Measurements from ENCODE around the gene GADD45B.

Gene GADD45B

GRCh38 chr19:2479556-2480194 lies 3.7 kb downstream of the GADD45B start:
- Histone ChIP-seq H3K9me3 (ENCODE audit: control insufficient read depth in 2 of 2, low read length in 2 of 2) (no peaks in the 10 kb centered on the region), H3K27me3 (ENCODE audit: control insufficient read depth in 2 of 2, insufficient read depth in 2 of 2, low read length in 2 of 2) (no peaks in the 10 kb centered on the region), H3K4me1 (ENCODE audit: control insufficient read depth in 2 of 2, insufficient read depth in 2 of 2, low read length in 2 of 2) (peaks cover 26 to 31% of the 10 kb centered on the region in 2 donors), H3K9ac (ENCODE audit: low read depth in 1 of 2, low read length in 2 of 2) (no peak overlapping the region), H3K27ac (ENCODE audit: low read depth in 2 of 2, low read length in 2 of 2) (peak overlapping the region in 1 of 2 donors; percentile 83), H3K4me3 (ENCODE audit: low read length in 2 of 2) (peak overlapping the region; percentile 64 to 72), H3K36me3 (ENCODE audit: control insufficient read depth in 2 of 2, insufficient read depth in 2 of 2, low read length in 2 of 2) (no peaks in the 10 kb centered on the region)

GRCh38 chr19:2481466-2481865 lies 5.5 kb downstream of the GADD45B start:
- no peaks in the 10 kb centered on the region for H3K36me3 ChIP-seq (ENCODE audit: control insufficient read depth in 2 of 2, insufficient read depth in 2 of 2, low read length in 2 of 2)
- no peaks in the 10 kb centered on the region for H3K9me3 ChIP-seq (ENCODE audit: control insufficient read depth in 2 of 2, low read length in 2 of 2)
- H3K4me1 ChIP-seq (ENCODE audit: control insufficient read depth in 2 of 2, insufficient read depth in 2 of 2, low read length in 2 of 2), result peaks cover 16 to 22% of the 10 kb centered on the region in 2 donors
- no peak overlapping the region for H3K9ac ChIP-seq (ENCODE audit: low read depth in 1 of 2, low read length in 2 of 2)
- H3K27ac ChIP-seq (ENCODE audit: low read depth in 2 of 2, low read length in 2 of 2), result no peak overlapping the region
- no peak overlapping the region for H3K4me3 ChIP-seq (ENCODE audit: low read length in 2 of 2)
- H3K27me3 ChIP-seq (ENCODE audit: control insufficient read depth in 2 of 2, insufficient read depth in 2 of 2, low read length in 2 of 2), result no peaks in the 10 kb centered on the region

GRCh38 chr19:2482354-2483038 lies 6.6 kb downstream of the GADD45B start:
- peaks cover 11 to 16% of the 10 kb centered on the region in 2 donors for H3K4me1 ChIP-seq (ENCODE audit: control insufficient read depth in 2 of 2, insufficient read depth in 2 of 2, low read length in 2 of 2)
- no peak overlapping the region for H3K27ac ChIP-seq (ENCODE audit: low read depth in 2 of 2, low read length in 2 of 2)

GRCh38 chr19:2483084-2483483 lies 7.2 kb downstream of the GADD45B start:
- Histone ChIP-seq H3K36me3 (ENCODE audit: control insufficient read depth in 2 of 2, insufficient read depth in 2 of 2, low read length in 2 of 2) (no peaks in the 10 kb centered on the region), H3K4me1 (ENCODE audit: control insufficient read depth in 2 of 2, insufficient read depth in 2 of 2, low read length in 2 of 2) (peaks cover 7 to 15% of the 10 kb centered on the region in 2 donors), H3K27me3 (ENCODE audit: control insufficient read depth in 2 of 2, insufficient read depth in 2 of 2, low read length in 2 of 2) (no peaks in the 10 kb centered on the region), H3K9me3 (ENCODE audit: control insufficient read depth in 2 of 2, low read length in 2 of 2) (no peaks in the 10 kb centered on the region), H3K4me3 (ENCODE audit: low read length in 2 of 2) (no peak overlapping the region), H3K27ac (ENCODE audit: low read depth in 2 of 2, low read length in 2 of 2) (no peak overlapping the region), H3K9ac (ENCODE audit: low read depth in 1 of 2, low read length in 2 of 2) (no peak overlapping the region)

More at GRCh38 chr19:2482354-2483038, 6.6 kb downstream of the GADD45B start:
- no peaks in the 10 kb centered on the region for H3K27me3 ChIP-seq (ENCODE audit: control insufficient read depth in 2 of 2, insufficient read depth in 2 of 2, low read length in 2 of 2)
- H3K36me3 ChIP-seq (ENCODE audit: control insufficient read depth in 2 of 2, insufficient read depth in 2 of 2, low read length in 2 of 2), result no peaks in the 10 kb centered on the region
- H3K9me3 ChIP-seq (ENCODE audit: control insufficient read depth in 2 of 2, low read length in 2 of 2), result no peaks in the 10 kb centered on the region
- H3K4me3 ChIP-seq (ENCODE audit: low read length in 2 of 2), result no peak overlapping the region
- H3K9ac ChIP-seq (ENCODE audit: low read depth in 1 of 2, low read length in 2 of 2), result no peak overlapping the region

- H3K36me3 ChIP-seq (ENCODE audit: control insufficient read depth in 2 of 2, insufficient read depth in 2 of 2, low read length in 2 of 2), result no peaks in the 10 kb centered on the region
- no peak overlapping the region for H3K27ac ChIP-seq (ENCODE audit: low read depth in 2 of 2, low read length in 2 of 2)
- H3K4me3 ChIP-seq (ENCODE audit: low read length in 2 of 2), result no peak overlapping the region
- H3K9me3 ChIP-seq (ENCODE audit: control insufficient read depth in 2 of 2, low read length in 2 of 2), result no peaks in the 10 kb centered on the region
- peaks cover 6 to 16% of the 10 kb centered on the region in 2 donors for H3K4me1 ChIP-seq (ENCODE audit: control insufficient read depth in 2 of 2, insufficient read depth in 2 of 2, low read length in 2 of 2)
- no peak overlapping the region for H3K9ac ChIP-seq (ENCODE audit: low read depth in 1 of 2, low read length in 2 of 2)
- no peaks in the 10 kb centered on the region for H3K27me3 ChIP-seq (ENCODE audit: control insufficient read depth in 2 of 2, insufficient read depth in 2 of 2, low read length in 2 of 2)
Observed at GRCh38 chr19:2483484-2484151, 7.7 kb downstream of the GADD45B start.

GRCh38 chr19:2484178-2484937 lies 8.4 kb downstream of the GADD45B start:
- Histone ChIP-seq H3K27me3 (ENCODE audit: control insufficient read depth in 2 of 2, insufficient read depth in 2 of 2, low read length in 2 of 2) (no peaks in the 10 kb centered on the region), H3K36me3 (ENCODE audit: control insufficient read depth in 2 of 2, insufficient read depth in 2 of 2, low read length in 2 of 2) (no peaks in the 10 kb centered on the region), H3K9me3 (ENCODE audit: control insufficient read depth in 2 of 2, low read length in 2 of 2) (no peaks in the 10 kb centered on the region), H3K4me3 (ENCODE audit: low read length in 2 of 2) (no peak overlapping the region), H3K9ac (ENCODE audit: low read depth in 1 of 2, low read length in 2 of 2) (no peak overlapping the region), H3K4me1 (ENCODE audit: control insufficient read depth in 2 of 2, insufficient read depth in 2 of 2, low read length in 2 of 2) (peaks cover 7 to 15% of the 10 kb centered on the region in 2 donors), H3K27ac (ENCODE audit: low read depth in 2 of 2, low read length in 2 of 2) (no peak overlapping the region)

GRCh38 chr19:2485428-2485827 lies 9.5 kb downstream of the GADD45B start:
- peaks cover 0 to 4% of the 10 kb centered on the region in 2 donors for H3K27me3 ChIP-seq (ENCODE audit: control insufficient read depth in 2 of 2, insufficient read depth in 2 of 2, low read length in 2 of 2)
- no peak overlapping the region for H3K27ac ChIP-seq (ENCODE audit: low read depth in 2 of 2, low read length in 2 of 2)
- no peaks in the 10 kb centered on the region for H3K36me3 ChIP-seq (ENCODE audit: control insufficient read depth in 2 of 2, insufficient read depth in 2 of 2, low read length in 2 of 2)
- H3K9ac ChIP-seq (ENCODE audit: low read depth in 1 of 2, low read length in 2 of 2), result no peak overlapping the region
- no peak overlapping the region for H3K4me3 ChIP-seq (ENCODE audit: low read length in 2 of 2)
- H3K9me3 ChIP-seq (ENCODE audit: control insufficient read depth in 2 of 2, low read length in 2 of 2), result no peaks in the 10 kb centered on the region
- H3K4me1 ChIP-seq (ENCODE audit: control insufficient read depth in 2 of 2, insufficient read depth in 2 of 2, low read length in 2 of 2), result peaks cover 13 to 21% of the 10 kb centered on the region in 2 donors

- Histone ChIP-seq H3K9me3 (ENCODE audit: control insufficient read depth in 2 of 2, low read length in 2 of 2) (no peaks in the 10 kb centered on the region), H3K27me3 (ENCODE audit: control insufficient read depth in 2 of 2, insufficient read depth in 2 of 2, low read length in 2 of 2) (peaks cover 0 to 4% of the 10 kb centered on the region in 2 donors), H3K9ac (ENCODE audit: low read depth in 1 of 2, low read length in 2 of 2) (no peak overlapping the region), H3K4me1 (ENCODE audit: control insufficient read depth in 2 of 2, insufficient read depth in 2 of 2, low read length in 2 of 2) (peaks cover 25 to 33% of the 10 kb centered on the region in 2 donors), H3K27ac (ENCODE audit: low read depth in 2 of 2, low read length in 2 of 2) (no peak overlapping the region), H3K36me3 (ENCODE audit: control insufficient read depth in 2 of 2, insufficient read depth in 2 of 2, low read length in 2 of 2) (no peaks in the 10 kb centered on the region), H3K4me3 (ENCODE audit: low read length in 2 of 2) (no peak overlapping the region)
Observed at GRCh38 chr19:2487090-2487489, 11.2 kb downstream of the GADD45B start.

- no peaks in the 10 kb centered on the region for H3K36me3 ChIP-seq (ENCODE audit: control insufficient read depth in 2 of 2, insufficient read depth in 2 of 2, low read length in 2 of 2)
- H3K27me3 ChIP-seq (ENCODE audit: control insufficient read depth in 2 of 2, insufficient read depth in 2 of 2, low read length in 2 of 2), result peaks cover 0 to 4% of the 10 kb centered on the region in 2 donors
- H3K4me3 ChIP-seq (ENCODE audit: low read length in 2 of 2), result no peak overlapping the region
- no peaks in the 10 kb centered on the region for H3K9me3 ChIP-seq (ENCODE audit: control insufficient read depth in 2 of 2, low read length in 2 of 2)
- H3K4me1 ChIP-seq (ENCODE audit: control insufficient read depth in 2 of 2, insufficient read depth in 2 of 2, low read length in 2 of 2), result peaks cover 25 to 33% of the 10 kb centered on the region in 2 donors
- H3K27ac ChIP-seq (ENCODE audit: low read depth in 2 of 2, low read length in 2 of 2), result no peak overlapping the region
- H3K9ac ChIP-seq (ENCODE audit: low read depth in 1 of 2, low read length in 2 of 2), result no peak overlapping the region
Observed at GRCh38 chr19:2487842-2488241, 11.9 kb downstream of the GADD45B start.
